SK-N-SH (cell line): ENCODE data around the gene KRTAP10-10. TPM values are rescaled to one million over a fixed set of nuclear protein-coding genes. Genes with fewer than 3 reads are reported as not detected.

ENCODE experiments used
- CTCF ChIA-PET: fragments of 300-600, 350-600 bp; formaldehyde crosslinking; extraction: SDS; loops from one replicate; lab custom pipeline; 2021; lab: Yijun Ruan, JAX
- POLR2A ChIA-PET: fragments of 350-600 bp; sonication (Branson Sonifier 250); formaldehyde crosslinking; extraction: SDS; loops from one replicate; lab custom pipeline; 2020; ENCODE audit warnings: antibody characterized with exemption, inconsistent platforms; lab: Yijun Ruan, JAX
- DNase-seq: peaks from one replicate; pipeline ENCODE4 v3.0.0; 2012
- H2AFZ ChIP-seq: fragments of 200-600 bp; sonication (generic); 2 replicates; pipeline ENCODE4 v1.8.1; 2016; ENCODE audit warnings: antibody characterized with exemption, mild to moderate bottlenecking, low read depth
- H3F3A ChIP-seq: fragments of 200-600 bp; sonication (generic); replicated peaks from 2 replicates; pipeline ENCODE3; 2016; ENCODE audit warnings: antibody characterized with exemption, mild to moderate bottlenecking; ENCODE audit not compliant: insufficient read depth
- H3K27ac ChIP-seq, 2 experiments: fragments of 200-500 bp in 1 of 2; fragments of 200-600 bp in 1 of 2; sonication (Bioruptor generic) in 1 of 2; sonication (generic), shearing (Covaris generic) in 1 of 2; 2 replicates each; pipeline versions ENCODE4 v1.5.1 to v1.6.1; 2014 to 2016; ENCODE audit warnings: low read depth in 2 of 2, inconsistent platforms in 1 of 2, low read length in 1 of 2, mild to moderate bottlenecking in 1 of 2, mixed read lengths in 1 of 2
- H3K27me3 ChIP-seq: fragments of 200-600 bp; sonication (generic), shearing (Covaris generic); 2 replicates; pipeline ENCODE4 v1.6.1; 2016; ENCODE audit warnings: mixed run types; ENCODE audit not compliant: insufficient read depth
- H3K36me3 ChIP-seq, 2 experiments: fragments of 200-500 bp in 1 of 2; fragments of 200-600 bp in 1 of 2; sonication (Bioruptor generic) in 1 of 2; sonication (generic) in 1 of 2; replicated peaks in 1 of 2; 2 replicates each; pipeline versions ENCODE3 to v1.5.1; 2014 to 2016; ENCODE audit warnings: low read length in 1 of 2, mild to moderate bottlenecking in 1 of 2; ENCODE audit not compliant: insufficient read depth in 2 of 2, control insufficient read depth in 1 of 2
- H3K4me1 ChIP-seq, 2 experiments: fragments of 200-500 bp in 1 of 2; fragments of 200-600 bp in 1 of 2; sonication (Bioruptor generic) in 1 of 2; sonication (generic), shearing (Covaris generic) in 1 of 2; 2 replicates each; pipeline versions ENCODE4 v1.5.1 to v1.6.1; 2014 to 2016; ENCODE audit warnings: low read depth in 1 of 2, low read length in 1 of 2, mixed run types in 1 of 2; ENCODE audit not compliant: insufficient read depth in 2 of 2, control insufficient read depth in 1 of 2
- H3K4me2 ChIP-seq: fragments of 200-600 bp; sonication (generic), shearing (Covaris generic); 2 replicates; pipeline ENCODE4 v1.6.1; 2017; ENCODE audit warnings: mixed run types
- H3K4me3 ChIP-seq, 2 experiments: fragments of 200-500 bp in 1 of 2; fragments of 200-600 bp in 1 of 2; sonication (Bioruptor generic) in 1 of 2; sonication (generic), shearing (Covaris generic) in 1 of 2; 2 replicates each; pipeline versions ENCODE4 v1.5.1 to v1.8.1; 2014 to 2016; ENCODE audit warnings: low read depth in 2 of 2, inconsistent platforms in 1 of 2, low read length in 1 of 2, mild to moderate bottlenecking in 1 of 2, mixed read lengths in 1 of 2, moderate library complexity in 1 of 2
- H3K79me2 ChIP-seq: fragments of 200-600 bp; sonication (generic); 2 replicates; pipeline ENCODE4 v1.8.1; 2017; ENCODE audit warnings: mild to moderate bottlenecking; ENCODE audit not compliant: insufficient read depth
- H3K9ac ChIP-seq: fragments of 200-600 bp; sonication (generic); 2 replicates; pipeline ENCODE4 v1.6.1; 2017; ENCODE audit warnings: mixed run types
- H3K9me2 ChIP-seq: fragments of 200-600 bp; sonication (generic); 2 replicates; pipeline ENCODE4 v1.6.1; 2017; ENCODE audit warnings: mixed run types
- H3K9me3 ChIP-seq: fragments of 200-600 bp; sonication (generic); 2 replicates; pipeline ENCODE4 v1.6.1; 2017; ENCODE audit warnings: mixed run types, mild to moderate bottlenecking, moderate library complexity
- H4K20me1 ChIP-seq: fragments of 200-600 bp; sonication (generic); 2 replicates; pipeline ENCODE4 v1.6.1; 2017; ENCODE audit warnings: mild to moderate bottlenecking, mixed run types; ENCODE audit not compliant: insufficient read depth
- ELF1 ChIP-seq: IDR thresholded peaks from 2 replicates; pipeline ENCODE4 v1.4.0; 2012
- EP300 ChIP-seq, 2 experiments: IDR thresholded peaks; 2 replicates each; pipeline versions ENCODE4 v1.4.0 to v1.6.1; 2012; ENCODE audit warnings: borderline replicate concordance in 1 of 2, low read depth in 1 of 2, low read length in 1 of 2
- EZH2phosphoT487 ChIP-seq: fragments of 200-600 bp; sonication (generic); IDR thresholded peaks from 2 replicates; pipeline ENCODE4 v1.6.1; 2017; ENCODE audit warnings: low read depth, mixed run types, mild to moderate bottlenecking, antibody characterized with exemption, moderate library complexity, borderline replicate concordance
- FOSL2 ChIP-seq: IDR thresholded peaks from 2 replicates; pipeline ENCODE4 v1.4.0; 2012; ENCODE audit warnings: low read depth, mild to moderate bottlenecking, moderate library complexity, borderline replicate concordance
- GATA2 ChIP-seq: sonication (generic); formaldehyde crosslinking; IDR thresholded peaks from 2 replicates; pipeline ENCODE4 v1.5.0; 2020; ENCODE audit warnings: mild to moderate bottlenecking, missing genetic modification reagents
- JUND ChIP-seq: IDR thresholded peaks from 2 replicates; pipeline ENCODE4 v1.4.0; 2012
- MEF2A ChIP-seq: IDR thresholded peaks from 2 replicates; pipeline ENCODE4 v1.4.0; 2012; ENCODE audit warnings: low read depth, borderline replicate concordance
- NFIC ChIP-seq: IDR thresholded peaks from 2 replicates; pipeline ENCODE4 v1.4.0; 2012; ENCODE audit warnings: borderline replicate concordance
- TAF1 ChIP-seq: IDR thresholded peaks from 2 replicates; pipeline ENCODE4 v1.6.1; 2012; ENCODE audit warnings: low read depth, mild to moderate bottlenecking, low read length, moderate library complexity, borderline replicate concordance
- USF1 ChIP-seq: IDR thresholded peaks from 2 replicates; pipeline ENCODE4 v1.4.0; 2012; ENCODE audit warnings: low read depth, borderline replicate concordance
- USF2 ChIP-seq: fragments of 150-350 bp; IDR thresholded peaks from 2 replicates; pipeline ENCODE4 v1.6.1; 2017; ENCODE audit warnings: antibody characterized with exemption, low read length, low read depth, borderline replicate concordance
- ZBTB33 ChIP-seq: IDR thresholded peaks from 2 replicates; pipeline ENCODE4 v1.4.0; 2012; ENCODE audit warnings: low read depth, borderline replicate concordance
- WGBS: methylation state at CpG from one replicate; pipeline ENCODE4 v1.1.6; 2017; ENCODE audit warnings: low lambda C conversion rate; 5-methylcytosine and 5-hydroxymethylcytosine counted together
- polyA plus RNA-seq, 3 experiments: library from polyadenylated mRNA; depleted of rRNA; stranded (reverse); fragments of >200 nt; gene quantifications; 2 replicates each; pipeline ENCODE4 v1.2.3, GENCODE V29; 2012
- TF ChIP-seq, protein P1 (sequence below): fragments of 200-600 bp; sonication (generic); IDR thresholded peaks from 2 replicates; pipeline ENCODE4 v1.6.1; 2017; ENCODE audit warnings: antibody characterized with exemption, mild to moderate bottlenecking, moderate library complexity

KRTAP10-10 gene
- polyA plus RNA-seq, 1 of the 3 experiments (the other 2 are of a cell fraction), result not detected

GRCh38 chr21:44657635-44658540 lies 20.7 kb downstream of the KRTAP10-10 start, which contains the start of gene KRTAP12-3 (continued):
- no peak for TF ChIP-seq EP300 (IDR thresholded peaks at IDR 0.05; ENCODE audit: borderline replicate concordance in 1 of 2, low read depth in 1 of 2, low read length in 1 of 2)

GRCh38 chr21:44658541-44658910 lies 21.4 kb downstream of the KRTAP10-10 start:
- Histone ChIP-seq H3K79me2 (no peaks in the 10 kb centered on the region), H3K4me2 (no peak overlapping the region), H3K9me3 (no peaks in the 10 kb centered on the region), H4K20me1 (no peaks in the 10 kb centered on the region), H3K4me3 (no peak overlapping the region), H3F3A (no peaks in the 10 kb centered on the region), H3K27ac (no peak overlapping the region), H3K4me1 (no peaks in the 10 kb centered on the region), H3K9ac (no peak overlapping the region), H2AFZ (no peak overlapping the region), H3K27me3 (peaks cover 11% of the 10 kb centered on the region; the same call in 1 of the 2 replicates), H3K36me3 (no peaks in the 10 kb centered on the region), H3K9me2 (0 out of 2 replicates have a peak, but pooled peaks cover 4% of the 10 kb centered on the region)
- ChIA-PET POLR2A (no interaction called here), CTCF (no interaction called here)
- WGBS, result 3% methylated on average over 5 of the region's 5 CpGs
- TF ChIP-seq, protein P1, sequence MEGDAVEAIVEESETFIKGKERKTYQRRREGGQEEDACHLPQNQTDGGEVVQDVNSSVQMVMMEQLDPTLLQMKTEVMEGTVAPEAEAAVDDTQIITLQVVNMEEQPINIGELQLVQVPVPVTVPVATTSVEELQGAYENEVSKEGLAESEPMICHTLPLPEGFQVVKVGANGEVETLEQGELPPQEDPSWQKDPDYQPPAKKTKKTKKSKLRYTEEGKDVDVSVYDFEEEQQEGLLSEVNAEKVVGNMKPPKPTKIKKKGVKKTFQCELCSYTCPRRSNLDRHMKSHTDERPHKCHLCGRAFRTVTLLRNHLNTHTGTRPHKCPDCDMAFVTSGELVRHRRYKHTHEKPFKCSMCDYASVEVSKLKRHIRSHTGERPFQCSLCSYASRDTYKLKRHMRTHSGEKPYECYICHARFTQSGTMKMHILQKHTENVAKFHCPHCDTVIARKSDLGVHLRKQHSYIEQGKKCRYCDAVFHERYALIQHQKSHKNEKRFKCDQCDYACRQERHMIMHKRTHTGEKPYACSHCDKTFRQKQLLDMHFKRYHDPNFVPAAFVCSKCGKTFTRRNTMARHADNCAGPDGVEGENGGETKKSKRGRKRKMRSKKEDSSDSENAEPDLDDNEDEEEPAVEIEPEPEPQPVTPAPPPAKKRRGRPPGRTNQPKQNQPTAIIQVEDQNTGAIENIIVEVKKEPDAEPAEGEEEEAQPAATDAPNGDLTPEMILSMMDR, result no peak
- TF ChIP-seq JUND (no peak), FOSL2 (no peak), USF2 (no peak), EP300 (IDR thresholded peaks at IDR 0.05; ENCODE audit: borderline replicate concordance in 1 of 2, low read depth in 1 of 2, low read length in 1 of 2) (no peak), NFIC (no peak)
- DNase-seq, result no peak

- ChIA-PET CTCF (no interaction called here), POLR2A (no interaction called here)
- Histone ChIP-seq H3K9me2 (0 out of 2 replicates have a peak, but pooled peaks cover 4% of the 10 kb centered on the region), H3K4me1 (no peaks in the 10 kb centered on the region), H3K27ac (no peak overlapping the region), H3K36me3 (no peaks in the 10 kb centered on the region), H2AFZ (no peak overlapping the region), H3K27me3 (peaks cover 5% of the 10 kb centered on the region; the same call in 1 of the 2 replicates), H3K4me2 (no peak overlapping the region), H3K4me3 (no peak overlapping the region), H4K20me1 (no peaks in the 10 kb centered on the region), H3K9me3 (no peaks in the 10 kb centered on the region), H3K9ac (no peak overlapping the region), H3K79me2 (no peaks in the 10 kb centered on the region), H3F3A (no peaks in the 10 kb centered on the region)
- DNase-seq, result no peak
- WGBS, result 8% methylated on average over 11 of the region's 11 CpGs
- TF ChIP-seq MEF2A, result no peak
- no peak for TF ChIP-seq ZBTB33
- no peak for TF ChIP-seq USF1
- TF ChIP-seq, protein P1, result no peak
- TF ChIP-seq ELF1, result no peak
- TF ChIP-seq FOSL2, result no peak
- no peak for TF ChIP-seq JUND
- TF ChIP-seq TAF1, result no peak
- no peak for TF ChIP-seq EZH2phosphoT487
- TF ChIP-seq GATA2 (CRISPR knock-in tag), result no peak
Measured at GRCh38 chr21:44658913-44659595, 21.9 kb downstream of the KRTAP10-10 start.
